H1 (cell line): ENCODE measurements around the gene DENND2A. TPM values are rescaled to one million over a fixed set of nuclear protein-coding genes. Genes with fewer than 3 reads are reported as not detected.

ENCODE experiments used
- EZH2 ChIP-seq: fragments of 200-600 bp; sonication (generic); IDR thresholded peaks from 2 replicates; pipeline ENCODE4 v1.7.1; 2012; ENCODE audit warnings: low read depth, mild to moderate bottlenecking, moderate library complexity, low read length, inconsistent platforms; ENCODE audit not compliant: severe bottlenecking
- JUN ChIP-seq: IDR thresholded peaks from 2 replicates; pipeline ENCODE4 v1.6.1; 2011; ENCODE audit warnings: low read depth, mild to moderate bottlenecking, improper control_type of control experiment, low read length
- TAF1 ChIP-seq: IDR thresholded peaks from 2 replicates; pipeline ENCODE4 v1.6.1; 2011; ENCODE audit warnings: mild to moderate bottlenecking, low read depth, low read length
- TCF12 ChIP-seq: IDR thresholded peaks from 2 replicates; pipeline ENCODE4 v1.6.1; 2011; ENCODE audit warnings: low read depth, mild to moderate bottlenecking, low read length
- YY1 ChIP-seq: IDR thresholded peaks from 2 replicates; pipeline ENCODE4 v1.6.1; 2011; ENCODE audit warnings: low read depth, mild to moderate bottlenecking, low read length
- polyA plus RNA-seq, 7 experiments: library from polyadenylated mRNA; depleted of rRNA in 3 of 7; stranded (reverse) in 5 of 7; unstranded in 2 of 7; fragments of >200 nt in 5 of 7; fragments of 200-250 nt in 2 of 7; gene quantifications; 1 replicate in 5 of 7; 2 replicates in 1 of 7; 4 replicates in 1 of 7; pipeline versions ENCODE4 v1.2.1 to v1.2.3, GENCODE V29; 2011 to 2013; ENCODE audit warnings: missing spikeins in 2 of 7, mixed read lengths in 2 of 7
- total RNA-seq: library from RNA; stranded (reverse); fragmentation: NEBNext Ultra II Directional; extraction: Animal tissue kit (Norgen Biotek cat#: 25700); gene quantifications from 2 replicates; pipeline ENCODE4 v1.2.1, GENCODE V29; 2021
- TF ChIP-seq, protein P1 (sequence below): fragments of 300-600 bp; sonication (generic); IDR thresholded peaks from 2 replicates; pipeline ENCODE4 v1.7.1; 2012; ENCODE audit warnings: low read length, moderate library complexity, mild to moderate bottlenecking, inconsistent platforms; ENCODE audit not compliant: insufficient replicate concordance
- TF ChIP-seq, protein P2 (sequence below): IDR thresholded peaks from 2 replicates; pipeline ENCODE4 v1.6.1; 2012; ENCODE audit warnings: inconsistent platforms

Gene DENND2A
- total and polyA plus RNA-seq, 2 of the 8 experiments (the other 6 are each of a cell fraction or from before 2014, with no cell fraction given) = 5.0 to 13.0 TPM

DNA sequence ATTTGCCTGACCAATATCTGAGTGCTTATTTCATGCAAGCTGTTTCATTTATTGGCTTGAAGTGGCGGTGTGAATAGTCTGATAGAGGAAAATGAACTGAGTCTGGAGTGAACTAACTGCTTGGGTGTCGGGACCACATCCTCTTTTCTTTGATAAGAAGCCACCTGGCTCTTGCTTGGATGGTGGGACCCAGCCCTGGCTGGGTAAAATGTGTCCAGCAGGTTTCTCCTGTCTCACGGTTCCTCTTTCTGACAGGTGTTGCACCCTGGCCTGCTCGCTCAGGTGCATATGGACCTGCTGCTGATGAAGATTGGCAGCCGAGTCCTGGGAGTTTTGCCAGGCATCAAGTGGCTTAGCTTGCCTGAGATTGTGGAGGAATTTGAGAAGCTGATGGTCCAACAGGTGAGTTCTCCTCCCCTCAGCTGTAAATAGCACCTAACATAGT is 33.8 kb upstream of the DENND2A start (continued):
- TF ChIP-seq, protein P1, sequence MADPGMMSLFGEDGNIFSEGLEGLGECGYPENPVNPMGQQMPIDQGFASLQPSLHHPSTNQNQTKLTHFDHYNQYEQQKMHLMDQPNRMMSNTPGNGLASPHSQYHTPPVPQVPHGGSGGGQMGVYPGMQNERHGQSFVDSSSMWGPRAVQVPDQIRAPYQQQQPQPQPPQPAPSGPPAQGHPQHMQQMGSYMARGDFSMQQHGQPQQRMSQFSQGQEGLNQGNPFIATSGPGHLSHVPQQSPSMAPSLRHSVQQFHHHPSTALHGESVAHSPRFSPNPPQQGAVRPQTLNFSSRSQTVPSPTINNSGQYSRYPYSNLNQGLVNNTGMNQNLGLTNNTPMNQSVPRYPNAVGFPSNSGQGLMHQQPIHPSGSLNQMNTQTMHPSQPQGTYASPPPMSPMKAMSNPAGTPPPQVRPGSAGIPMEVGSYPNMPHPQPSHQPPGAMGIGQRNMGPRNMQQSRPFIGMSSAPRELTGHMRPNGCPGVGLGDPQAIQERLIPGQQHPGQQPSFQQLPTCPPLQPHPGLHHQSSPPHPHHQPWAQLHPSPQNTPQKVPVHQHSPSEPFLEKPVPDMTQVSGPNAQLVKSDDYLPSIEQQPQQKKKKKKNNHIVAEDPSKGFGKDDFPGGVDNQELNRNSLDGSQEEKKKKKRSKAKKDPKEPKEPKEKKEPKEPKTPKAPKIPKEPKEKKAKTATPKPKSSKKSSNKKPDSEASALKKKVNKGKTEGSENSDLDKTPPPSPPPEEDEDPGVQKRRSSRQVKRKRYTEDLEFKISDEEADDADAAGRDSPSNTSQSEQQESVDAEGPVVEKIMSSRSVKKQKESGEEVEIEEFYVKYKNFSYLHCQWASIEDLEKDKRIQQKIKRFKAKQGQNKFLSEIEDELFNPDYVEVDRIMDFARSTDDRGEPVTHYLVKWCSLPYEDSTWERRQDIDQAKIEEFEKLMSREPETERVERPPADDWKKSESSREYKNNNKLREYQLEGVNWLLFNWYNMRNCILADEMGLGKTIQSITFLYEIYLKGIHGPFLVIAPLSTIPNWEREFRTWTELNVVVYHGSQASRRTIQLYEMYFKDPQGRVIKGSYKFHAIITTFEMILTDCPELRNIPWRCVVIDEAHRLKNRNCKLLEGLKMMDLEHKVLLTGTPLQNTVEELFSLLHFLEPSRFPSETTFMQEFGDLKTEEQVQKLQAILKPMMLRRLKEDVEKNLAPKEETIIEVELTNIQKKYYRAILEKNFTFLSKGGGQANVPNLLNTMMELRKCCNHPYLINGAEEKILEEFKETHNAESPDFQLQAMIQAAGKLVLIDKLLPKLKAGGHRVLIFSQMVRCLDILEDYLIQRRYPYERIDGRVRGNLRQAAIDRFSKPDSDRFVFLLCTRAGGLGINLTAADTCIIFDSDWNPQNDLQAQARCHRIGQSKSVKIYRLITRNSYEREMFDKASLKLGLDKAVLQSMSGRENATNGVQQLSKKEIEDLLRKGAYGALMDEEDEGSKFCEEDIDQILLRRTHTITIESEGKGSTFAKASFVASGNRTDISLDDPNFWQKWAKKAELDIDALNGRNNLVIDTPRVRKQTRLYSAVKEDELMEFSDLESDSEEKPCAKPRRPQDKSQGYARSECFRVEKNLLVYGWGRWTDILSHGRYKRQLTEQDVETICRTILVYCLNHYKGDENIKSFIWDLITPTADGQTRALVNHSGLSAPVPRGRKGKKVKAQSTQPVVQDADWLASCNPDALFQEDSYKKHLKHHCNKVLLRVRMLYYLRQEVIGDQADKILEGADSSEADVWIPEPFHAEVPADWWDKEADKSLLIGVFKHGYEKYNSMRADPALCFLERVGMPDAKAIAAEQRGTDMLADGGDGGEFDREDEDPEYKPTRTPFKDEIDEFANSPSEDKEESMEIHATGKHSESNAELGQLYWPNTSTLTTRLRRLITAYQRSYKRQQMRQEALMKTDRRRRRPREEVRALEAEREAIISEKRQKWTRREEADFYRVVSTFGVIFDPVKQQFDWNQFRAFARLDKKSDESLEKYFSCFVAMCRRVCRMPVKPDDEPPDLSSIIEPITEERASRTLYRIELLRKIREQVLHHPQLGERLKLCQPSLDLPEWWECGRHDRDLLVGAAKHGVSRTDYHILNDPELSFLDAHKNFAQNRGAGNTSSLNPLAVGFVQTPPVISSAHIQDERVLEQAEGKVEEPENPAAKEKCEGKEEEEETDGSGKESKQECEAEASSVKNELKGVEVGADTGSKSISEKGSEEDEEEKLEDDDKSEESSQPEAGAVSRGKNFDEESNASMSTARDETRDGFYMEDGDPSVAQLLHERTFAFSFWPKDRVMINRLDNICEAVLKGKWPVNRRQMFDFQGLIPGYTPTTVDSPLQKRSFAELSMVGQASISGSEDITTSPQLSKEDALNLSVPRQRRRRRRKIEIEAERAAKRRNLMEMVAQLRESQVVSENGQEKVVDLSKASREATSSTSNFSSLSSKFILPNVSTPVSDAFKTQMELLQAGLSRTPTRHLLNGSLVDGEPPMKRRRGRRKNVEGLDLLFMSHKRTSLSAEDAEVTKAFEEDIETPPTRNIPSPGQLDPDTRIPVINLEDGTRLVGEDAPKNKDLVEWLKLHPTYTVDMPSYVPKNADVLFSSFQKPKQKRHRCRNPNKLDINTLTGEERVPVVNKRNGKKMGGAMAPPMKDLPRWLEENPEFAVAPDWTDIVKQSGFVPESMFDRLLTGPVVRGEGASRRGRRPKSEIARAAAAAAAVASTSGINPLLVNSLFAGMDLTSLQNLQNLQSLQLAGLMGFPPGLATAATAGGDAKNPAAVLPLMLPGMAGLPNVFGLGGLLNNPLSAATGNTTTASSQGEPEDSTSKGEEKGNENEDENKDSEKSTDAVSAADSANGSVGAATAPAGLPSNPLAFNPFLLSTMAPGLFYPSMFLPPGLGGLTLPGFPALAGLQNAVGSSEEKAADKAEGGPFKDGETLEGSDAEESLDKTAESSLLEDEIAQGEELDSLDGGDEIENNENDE = no peak
- TF ChIP-seq TCF12 = no peak
- TF ChIP-seq, protein P2, sequence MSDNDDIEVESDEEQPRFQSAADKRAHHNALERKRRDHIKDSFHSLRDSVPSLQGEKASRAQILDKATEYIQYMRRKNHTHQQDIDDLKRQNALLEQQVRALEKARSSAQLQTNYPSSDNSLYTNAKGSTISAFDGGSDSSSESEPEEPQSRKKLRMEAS = no peak
- no peak for TF ChIP-seq TAF1
- TF ChIP-seq EZH2 = no peak
- no peak for TF ChIP-seq YY1
- TF ChIP-seq JUN = no peak
- TF ChIP-seq, all 59 proteins: peak for 0
